HepG2 (cell line): ENCODE data around the gene TJP3. TPM values are rescaled to one million over a fixed set of nuclear protein-coding genes. Genes with fewer than 3 reads are reported as not detected.

Experiments used
- BORCS8-MEF2B ChIP-seq: sonication (generic); formaldehyde crosslinking; IDR thresholded peaks from 2 replicates; pipeline ENCODE4 v1.8.0; 2022; ENCODE audit warnings: mild to moderate bottlenecking, missing genetic modification reagents
- KAT8 ChIP-seq: IDR thresholded peaks from 2 replicates; pipeline ENCODE4 v1.6.1; 2016; ENCODE audit warnings: missing genetic modification reagents, missing compliant biosample characterization
- MLLT10 ChIP-seq: sonication (generic); formaldehyde crosslinking; IDR thresholded peaks from 2 replicates; pipeline ENCODE4 v1.4.0; 2020; ENCODE audit warnings: missing genetic modification reagents
- NCOA1 ChIP-seq: sonication (generic); formaldehyde crosslinking; IDR thresholded peaks from 2 replicates; pipeline ENCODE4 v1.9.0; 2021; ENCODE audit warnings: missing genetic modification reagents
- RAD21 ChIP-seq: fragments of 450-650 bp; formaldehyde crosslinking; IDR thresholded peaks from 2 replicates; pipeline ENCODE4 v1.5.0; 2020; ENCODE audit warnings: mild to moderate bottlenecking
- RXRB ChIP-seq: IDR thresholded peaks from 2 replicates; pipeline ENCODE4 v1.6.1; 2016; ENCODE audit warnings: borderline replicate concordance, missing genetic modification reagents, missing compliant biosample characterization
- SAP130 ChIP-seq: IDR thresholded peaks from 2 replicates; pipeline ENCODE4 v1.6.1; 2016; ENCODE audit warnings: low read depth
- SIN3A ChIP-seq: IDR thresholded peaks from 2 replicates; pipeline ENCODE4 v1.6.1; 2011; ENCODE audit warnings: low read depth, mild to moderate bottlenecking, control low read depth, low read length, borderline replicate concordance
- ZBTB38 ChIP-seq: sonication (generic); formaldehyde crosslinking; IDR thresholded peaks from 2 replicates; pipeline ENCODE4 v1.5.1; 2020; ENCODE audit warnings: mild to moderate bottlenecking, missing genetic modification reagents
- ZBTB42 ChIP-seq: sonication (generic); formaldehyde crosslinking; IDR thresholded peaks from 2 replicates; pipeline ENCODE4 v1.5.0; 2020; ENCODE audit warnings: mild to moderate bottlenecking, missing genetic modification reagents
- ZNF784 ChIP-seq: sonication (generic); formaldehyde crosslinking; IDR thresholded peaks from 2 replicates; pipeline ENCODE4 v1.5.1; 2020; ENCODE audit warnings: missing genetic modification reagents, mild to moderate bottlenecking, borderline replicate concordance
- polyA plus RNA-seq, 8 experiments: library from polyadenylated mRNA; depleted of rRNA in 3 of 8; stranded (reverse) in 7 of 8; unstranded in 1 of 8; fragments of >200 nt; fragmentation: Illumina TruSeq in 4 of 8; extraction: Trizol in 4 of 8; gene quantifications; 2 replicates each; pipeline versions ENCODE4 v1.2.1 to v1.2.3, GENCODE V29; 2011 to 2016; ENCODE audit warnings: low read depth in 4 of 8, missing spikeins in 1 of 8, mixed read lengths in 1 of 8; ENCODE audit not compliant: insufficient read depth in 1 of 8
- total RNA-seq, 5 experiments: library from RNA; depleted of rRNA; stranded (reverse); fragments of >200 nt; fragmentation: Illumina TruSeq; extraction: Trizol; gene quantifications; 2 replicates each; pipeline ENCODE4 v1.2.3, GENCODE V29; 2016; ENCODE audit warnings: low read depth in 1 of 5
- TF ChIP-seq, protein P1 (sequence below): sonication (generic); formaldehyde crosslinking; IDR thresholded peaks from 2 replicates; pipeline ENCODE4 v1.4.0; 2020; ENCODE audit warnings: mild to moderate bottlenecking, missing genetic modification reagents
- TF ChIP-seq, protein P2 (sequence below): sonication (generic); formaldehyde crosslinking; IDR thresholded peaks from 2 replicates; pipeline ENCODE4 v1.4.0; 2020; ENCODE audit warnings: missing genetic modification reagents
- TF ChIP-seq, protein P3 (sequence below): sonication (generic); formaldehyde crosslinking; IDR thresholded peaks from 2 replicates; pipeline ENCODE4 v1.5.1; 2020; ENCODE audit warnings: mild to moderate bottlenecking, moderate library complexity, missing genetic modification reagents

The TJP3 gene
- total and polyA plus RNA-seq, 2 of the 13 experiments (the other 11 are each of a cell fraction or from before 2014, with no cell fraction given) = 2.3 to 21.5 TPM

DNA sequence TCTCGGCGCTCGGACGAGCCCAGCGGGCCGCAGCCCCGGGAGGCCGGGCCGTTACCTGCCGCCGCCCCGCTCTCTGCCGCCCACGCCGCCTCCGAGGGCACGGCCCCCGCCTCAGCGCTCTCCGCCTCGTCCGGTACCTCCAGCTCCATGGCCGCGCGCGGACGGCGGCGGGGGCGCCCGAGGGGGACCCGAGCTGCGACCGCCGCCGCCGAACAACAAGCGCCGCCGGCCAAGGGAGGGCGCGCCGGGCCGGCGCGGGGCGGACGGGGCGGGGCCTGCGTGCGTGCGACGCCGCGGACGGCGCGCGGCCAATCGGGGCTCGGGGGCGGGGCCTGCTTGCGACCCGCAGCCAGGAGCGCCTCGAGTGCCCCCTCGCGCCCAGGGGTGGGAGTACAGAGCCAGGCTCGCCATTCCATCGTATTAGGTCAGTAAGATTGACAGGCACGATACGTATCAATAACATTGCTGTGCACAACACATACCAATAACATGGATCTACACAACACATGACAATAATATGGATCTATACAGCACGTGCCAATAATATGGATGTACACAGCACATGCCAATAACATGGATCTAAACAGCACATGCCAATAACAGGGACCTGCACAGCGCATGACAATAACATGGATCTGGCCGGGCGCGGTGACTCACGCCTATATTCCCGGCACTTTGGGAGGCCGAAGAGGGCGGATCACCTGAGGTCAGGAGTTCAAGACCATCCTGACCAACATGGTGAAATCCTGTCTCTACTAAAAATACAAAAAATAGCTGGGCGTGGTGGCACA is 7.7 kb upstream of the TJP3 start, which contains the start of gene PIP5K1C (continued):
- TF ChIP-seq ZBTB38 = peak; percentile 41; the same call in 1 of the 2 replicates
- TF ChIP-seq SIN3A = peak; percentile 47; the same call in 1 of the 2 replicates
- TF ChIP-seq, protein P1, sequence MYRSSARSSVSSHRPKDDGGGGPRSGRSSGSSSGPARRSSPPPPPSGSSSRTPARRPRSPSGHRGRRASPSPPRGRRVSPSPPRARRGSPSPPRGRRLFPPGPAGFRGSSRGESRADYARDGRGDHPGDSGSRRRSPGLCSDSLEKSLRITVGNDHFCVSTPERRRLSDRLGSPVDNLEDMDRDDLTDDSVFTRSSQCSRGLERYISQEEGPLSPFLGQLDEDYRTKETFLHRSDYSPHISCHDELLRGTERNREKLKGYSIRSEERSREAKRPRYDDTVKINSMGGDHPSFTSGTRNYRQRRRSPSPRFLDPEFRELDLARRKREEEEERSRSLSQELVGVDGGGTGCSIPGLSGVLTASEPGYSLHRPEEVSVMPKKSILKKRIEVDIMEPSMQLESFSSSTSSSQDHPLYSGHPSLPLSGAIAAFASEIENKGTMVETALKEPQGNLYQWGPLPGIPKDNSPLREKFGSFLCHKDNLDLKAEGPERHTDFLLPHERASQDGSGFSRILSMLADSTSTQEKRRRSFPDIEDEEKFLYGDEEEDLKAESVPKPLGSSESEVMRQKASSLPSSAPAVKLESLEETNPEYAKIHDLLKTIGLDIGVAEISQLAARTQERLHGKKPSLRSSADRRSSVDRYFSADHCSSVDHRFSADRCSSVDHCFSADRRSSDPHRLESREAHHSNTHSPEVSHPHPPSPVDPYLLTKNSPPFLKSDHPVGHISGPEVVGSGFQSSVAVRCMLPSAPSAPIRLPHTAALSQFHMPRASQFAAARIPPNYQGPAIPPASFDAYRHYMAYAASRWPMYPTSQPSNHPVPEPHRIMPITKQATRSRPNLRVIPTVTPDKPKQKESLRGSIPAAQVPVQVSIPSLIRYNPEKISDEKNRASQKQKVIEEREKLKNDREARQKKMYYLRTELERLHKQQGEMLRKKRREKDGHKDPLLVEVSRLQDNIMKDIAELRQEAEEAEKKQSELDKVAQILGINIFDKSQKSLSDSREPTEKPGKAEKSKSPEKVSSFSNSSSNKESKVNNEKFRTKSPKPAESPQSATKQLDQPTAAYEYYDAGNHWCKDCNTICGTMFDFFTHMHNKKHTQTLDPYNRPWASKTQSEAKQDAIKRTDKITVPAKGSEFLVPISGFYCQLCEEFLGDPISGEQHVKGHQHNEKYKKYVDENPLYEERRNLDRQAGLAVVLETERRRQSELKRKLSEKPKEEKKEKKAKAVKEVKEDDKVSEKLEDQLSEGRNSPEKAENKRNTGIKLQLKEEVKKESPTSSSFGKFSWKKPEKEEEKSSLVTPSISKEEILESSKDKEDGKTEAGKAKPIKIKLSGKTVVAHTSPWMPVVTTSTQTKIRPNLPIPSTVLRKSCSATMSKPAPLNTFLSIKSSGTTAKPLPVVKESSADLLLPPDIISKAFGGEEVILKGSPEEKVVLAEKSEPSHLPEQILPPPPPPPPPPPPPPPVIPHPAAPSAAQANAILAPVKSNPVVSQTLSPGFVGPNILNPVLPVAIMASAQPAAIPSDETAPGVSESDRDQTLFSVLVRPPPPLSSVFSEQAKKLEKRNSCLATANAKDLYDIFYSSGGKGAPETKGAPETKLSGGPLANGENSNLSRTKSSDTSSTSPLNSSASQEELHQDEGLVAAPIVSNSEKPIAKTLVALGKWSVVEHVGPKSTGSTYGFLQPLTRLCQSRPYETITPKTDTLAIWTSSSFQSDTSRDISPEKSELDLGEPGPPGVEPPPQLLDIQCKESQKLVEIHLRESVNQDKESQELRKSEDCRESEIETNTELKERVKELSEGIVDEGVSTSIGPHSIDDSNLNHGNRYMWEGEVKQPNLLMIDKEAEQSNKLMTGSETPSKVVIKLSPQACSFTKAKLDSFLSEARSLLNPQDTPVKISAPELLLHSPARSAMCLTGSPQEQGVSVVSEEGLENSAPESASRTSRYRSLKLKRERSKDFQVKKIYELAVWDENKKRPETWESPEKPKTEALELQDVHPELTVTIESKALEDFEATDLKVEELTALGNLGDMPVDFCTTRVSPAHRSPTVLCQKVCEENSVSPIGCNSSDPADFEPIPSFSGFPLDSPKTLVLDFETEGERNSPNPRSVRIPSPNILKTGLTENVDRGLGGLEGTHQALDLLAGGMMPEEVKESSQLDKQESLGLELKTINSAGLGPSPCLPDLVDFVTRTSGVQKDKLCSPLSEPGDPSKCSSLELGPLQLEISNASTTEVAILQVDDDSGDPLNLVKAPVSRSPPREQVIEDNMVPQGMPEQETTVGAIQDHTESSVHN = no peak
- TF ChIP-seq, protein P2, sequence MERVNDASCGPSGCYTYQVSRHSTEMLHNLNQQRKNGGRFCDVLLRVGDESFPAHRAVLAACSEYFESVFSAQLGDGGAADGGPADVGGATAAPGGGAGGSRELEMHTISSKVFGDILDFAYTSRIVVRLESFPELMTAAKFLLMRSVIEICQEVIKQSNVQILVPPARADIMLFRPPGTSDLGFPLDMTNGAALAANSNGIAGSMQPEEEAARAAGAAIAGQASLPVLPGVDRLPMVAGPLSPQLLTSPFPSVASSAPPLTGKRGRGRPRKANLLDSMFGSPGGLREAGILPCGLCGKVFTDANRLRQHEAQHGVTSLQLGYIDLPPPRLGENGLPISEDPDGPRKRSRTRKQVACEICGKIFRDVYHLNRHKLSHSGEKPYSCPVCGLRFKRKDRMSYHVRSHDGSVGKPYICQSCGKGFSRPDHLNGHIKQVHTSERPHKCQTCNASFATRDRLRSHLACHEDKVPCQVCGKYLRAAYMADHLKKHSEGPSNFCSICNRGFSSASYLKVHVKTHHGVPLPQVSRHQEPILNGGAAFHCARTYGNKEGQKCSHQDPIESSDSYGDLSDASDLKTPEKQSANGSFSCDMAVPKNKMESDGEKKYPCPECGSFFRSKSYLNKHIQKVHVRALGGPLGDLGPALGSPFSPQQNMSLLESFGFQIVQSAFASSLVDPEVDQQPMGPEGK (CRISPR knock-in tag) = no peak
- peak; percentile 26; the same call in 1 of the 2 replicates for TF ChIP-seq SAP130 (CRISPR knock-in tag)
- no peak for TF ChIP-seq MLLT10 (CRISPR knock-in tag)
- TF ChIP-seq NCOA1 (CRISPR knock-in tag) = no peak
- TF ChIP-seq, protein P3, sequence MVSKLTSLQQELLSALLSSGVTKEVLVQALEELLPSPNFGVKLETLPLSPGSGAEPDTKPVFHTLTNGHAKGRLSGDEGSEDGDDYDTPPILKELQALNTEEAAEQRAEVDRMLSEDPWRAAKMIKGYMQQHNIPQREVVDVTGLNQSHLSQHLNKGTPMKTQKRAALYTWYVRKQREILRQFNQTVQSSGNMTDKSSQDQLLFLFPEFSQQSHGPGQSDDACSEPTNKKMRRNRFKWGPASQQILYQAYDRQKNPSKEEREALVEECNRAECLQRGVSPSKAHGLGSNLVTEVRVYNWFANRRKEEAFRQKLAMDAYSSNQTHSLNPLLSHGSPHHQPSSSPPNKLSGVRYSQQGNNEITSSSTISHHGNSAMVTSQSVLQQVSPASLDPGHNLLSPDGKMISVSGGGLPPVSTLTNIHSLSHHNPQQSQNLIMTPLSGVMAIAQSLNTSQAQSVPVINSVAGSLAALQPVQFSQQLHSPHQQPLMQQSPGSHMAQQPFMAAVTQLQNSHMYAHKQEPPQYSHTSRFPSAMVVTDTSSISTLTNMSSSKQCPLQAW = 0 out of 2 replicates have a peak, but pooled peaks have one; percentile 11
- TF ChIP-seq ZBTB42 (CRISPR knock-in tag) = no peak
- peak; percentile 81 for TF ChIP-seq RAD21 (CRISPR knock-in tag)
- no peak for TF ChIP-seq ZNF784 (CRISPR knock-in tag)
- no peak for TF ChIP-seq KAT8 (CRISPR knock-in tag)
- no peak for TF ChIP-seq BORCS8-MEF2B (CRISPR knock-in tag)
- TF ChIP-seq RXRB (CRISPR knock-in tag) = no peak; the same call in 1 of the 2 replicates
